Esophagus mucosa (tissue), 1 donor: ENCODE data around the gene PRADC1. TPM values are rescaled to one million over a fixed set of nuclear protein-coding genes. Genes with fewer than 3 reads are reported as not detected.

Experiments
- ATAC-seq: fragments of 200-7000 bp; cut with Tn5 transposase; one replicate; pipeline ENCODE4 v1.9.1; 2020
- total RNA-seq: library from RNA; stranded (reverse); gene quantifications from one replicate; pipeline ENCODE4 v1.2.4, GENCODE V29; 2023
- donor health status: DM: yes; HTN: yes; CAD: no.

PRADC1 gene
- total RNA-seq, 1 donor from 2014 or later: 19.0 TPM

DNA sequence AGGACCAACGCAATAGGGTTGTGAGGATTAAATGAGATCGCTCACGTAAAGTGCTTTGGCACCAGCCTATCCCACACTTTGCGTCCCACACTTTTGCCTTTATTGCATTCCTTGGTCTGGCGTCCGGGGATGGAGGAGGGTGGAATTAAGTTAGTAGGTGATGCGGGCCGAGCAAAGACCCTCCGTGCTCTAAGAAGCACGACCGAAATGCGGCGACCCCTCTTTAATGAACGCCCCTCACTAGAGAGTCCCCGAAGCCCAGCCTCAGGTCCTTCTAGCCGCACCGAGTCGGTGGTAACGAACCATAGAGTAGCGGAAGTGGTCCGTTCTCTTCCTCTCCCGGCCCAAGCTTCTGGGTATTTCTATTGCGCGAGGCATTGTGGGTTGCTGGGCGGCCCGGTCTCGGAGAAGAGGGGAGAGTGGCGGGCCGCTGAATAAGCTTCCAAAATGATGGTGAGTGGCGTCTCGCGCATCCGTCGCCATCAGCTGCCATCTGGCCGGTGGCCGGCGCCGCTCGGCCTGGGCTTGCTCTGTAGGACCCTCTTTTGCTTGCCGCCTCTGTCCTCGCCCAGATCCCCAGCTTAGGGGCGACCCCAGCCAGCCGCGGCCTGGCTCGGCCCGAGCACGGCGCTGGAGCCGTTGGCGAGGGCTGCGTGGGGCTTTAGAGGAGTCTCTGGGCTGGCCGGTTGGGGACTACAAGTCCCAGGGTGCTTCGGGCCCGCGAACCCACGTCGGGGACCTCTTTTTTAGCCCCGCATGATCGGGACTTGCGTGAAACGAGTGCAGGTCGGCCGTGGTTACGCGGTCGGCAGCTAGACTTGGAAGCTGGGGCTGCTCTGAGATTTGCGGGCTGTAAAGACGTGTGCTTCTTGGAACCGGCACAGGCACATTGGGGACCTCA is 1.1 kb upstream of the PRADC1 start, which contains the start of gene CCT7:
Gene CCT7 (plus strand): TSS at position 377 of the 901 bp plus-strand sequence. CDS start 71 bp downstream, at position 448.
- ATAC-seq: peak; percentile 81

DNA sequence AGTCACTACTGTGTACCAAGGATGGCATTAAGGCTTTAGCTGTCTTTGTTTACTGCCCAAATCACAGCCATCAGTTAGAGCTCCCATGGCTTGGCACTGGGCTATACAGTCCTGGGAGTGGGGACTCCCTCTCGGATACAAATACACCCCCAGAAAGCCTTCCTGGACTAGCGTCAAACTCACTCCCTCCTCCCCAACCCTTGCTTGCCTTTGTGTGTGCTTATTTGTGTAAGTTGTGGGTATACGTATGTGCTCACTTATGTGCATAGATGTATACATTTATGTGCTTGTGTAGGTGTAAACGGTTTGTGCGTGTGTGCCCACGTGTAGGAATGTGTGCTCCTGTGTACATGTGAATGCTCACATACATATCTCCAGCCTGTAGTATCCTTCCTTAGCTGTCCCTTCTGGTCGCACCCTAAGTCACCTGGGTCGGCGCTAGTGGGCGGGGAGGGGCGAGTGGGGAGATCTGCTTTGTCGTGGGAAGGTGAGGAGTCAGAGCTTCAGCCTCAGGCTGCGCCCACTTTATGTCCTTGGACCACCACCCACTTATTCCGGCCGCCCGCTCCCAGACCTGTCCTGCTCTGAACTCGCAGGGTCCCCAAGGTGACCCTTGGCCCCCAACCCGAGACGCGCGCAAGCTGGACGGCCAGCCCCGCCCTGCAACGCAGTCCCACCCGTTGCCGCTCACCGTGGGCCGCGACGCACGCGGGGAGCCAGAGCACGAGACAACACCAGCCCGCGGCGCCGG is 461 bp downstream of the PRADC1 start:
- ATAC-seq: peak; percentile 14

DNA sequence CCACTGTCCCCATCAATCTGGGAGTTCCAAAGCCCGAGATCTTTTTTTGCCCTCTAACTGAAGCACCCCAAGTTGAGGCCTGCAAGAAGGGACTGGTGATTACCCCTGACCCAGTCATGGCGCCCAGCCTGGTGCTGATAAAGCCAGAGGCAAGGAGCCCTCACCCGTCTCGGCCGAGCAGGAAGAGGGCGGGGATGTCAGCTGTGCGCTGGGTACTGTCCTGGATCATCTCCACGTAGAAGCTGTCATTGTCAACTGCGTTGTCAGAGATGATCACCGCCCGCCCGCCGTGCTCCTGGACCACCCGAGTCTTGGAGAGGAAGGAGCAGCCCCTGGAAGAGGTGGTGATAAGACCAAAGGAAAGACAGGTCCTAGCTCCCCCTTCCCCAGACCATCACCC is 4.4 kb downstream of the PRADC1 start:
- ATAC-seq: no peak

- ATAC-seq: no peak
Measured at GRCh38 chr2:73227086-73227485, 6.0 kb downstream of the PRADC1 start.

DNA sequence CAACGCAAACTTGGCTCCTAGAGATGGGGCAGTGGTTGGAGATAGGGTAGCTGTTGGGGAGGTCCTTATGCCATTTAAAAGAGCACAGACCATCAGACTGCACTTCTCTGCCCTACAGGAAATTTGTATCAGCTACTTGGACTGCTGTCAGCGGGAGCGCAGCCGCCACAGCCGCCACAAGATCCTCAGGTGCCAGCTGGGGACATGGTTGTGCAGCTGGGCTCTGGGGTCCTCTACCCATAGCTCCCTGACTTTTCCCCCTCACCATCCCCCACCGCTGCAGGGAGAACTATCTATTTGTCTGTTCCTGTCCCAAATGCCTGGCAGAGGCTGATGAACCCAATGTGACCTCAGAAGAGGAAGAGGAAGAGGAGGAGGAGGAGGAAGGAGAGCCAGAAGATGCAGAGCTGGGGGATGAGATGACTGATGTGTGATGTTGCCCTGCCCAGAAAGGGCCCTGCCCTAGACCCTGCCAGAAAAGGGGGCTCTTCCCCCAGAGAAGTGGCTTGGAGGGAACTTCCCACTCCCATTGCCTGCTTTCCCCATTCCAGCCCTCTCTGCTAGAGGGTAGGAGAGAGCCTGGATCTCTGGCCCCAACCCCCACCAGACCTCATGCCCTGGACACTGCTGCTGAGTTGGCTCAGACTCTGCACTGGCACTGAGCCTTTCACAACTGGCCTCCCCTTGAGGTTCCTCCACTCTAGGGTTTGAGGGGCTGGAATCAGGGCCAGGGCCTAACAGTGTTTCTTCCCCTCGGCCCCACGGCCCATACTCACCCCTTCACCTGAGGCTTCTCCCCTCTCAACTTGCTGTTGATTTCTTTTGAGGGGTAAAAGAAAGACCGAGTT is 7.3 kb downstream of the PRADC1 start:
- ATAC-seq: no peak

DNA sequence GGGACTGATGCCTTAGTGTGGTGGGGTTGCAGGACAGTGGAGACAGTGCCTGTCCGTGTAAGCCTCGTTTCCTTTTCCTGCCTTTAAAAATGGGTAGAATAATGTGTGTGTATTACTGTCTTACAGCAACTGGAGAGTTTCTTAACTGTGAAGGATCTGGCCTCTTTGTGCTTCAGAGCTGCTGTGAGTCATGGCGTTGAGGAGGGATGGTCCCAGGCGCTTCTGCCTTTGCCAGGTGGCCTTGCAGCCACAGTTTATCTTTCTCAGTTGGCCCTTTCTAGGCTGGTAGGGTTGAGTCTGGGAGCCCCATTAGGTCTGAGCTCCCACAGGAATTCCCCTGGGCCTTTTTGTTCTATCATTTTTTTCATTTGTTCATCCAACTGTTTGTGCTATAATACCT is 9.2 kb downstream of the PRADC1 start:
- no peak for ATAC-seq

- no peak for ATAC-seq
Measured at GRCh38 chr2:73218298-73218697, 14.7 kb downstream of the PRADC1 start.

- no peak for ATAC-seq
Measured at GRCh38 chr2:73217826-73218225, 15.2 kb downstream of the PRADC1 start.

GRCh38 chr2:73217160-73217559 is 15.9 kb downstream of the PRADC1 start:
- no peak for ATAC-seq

DNA sequence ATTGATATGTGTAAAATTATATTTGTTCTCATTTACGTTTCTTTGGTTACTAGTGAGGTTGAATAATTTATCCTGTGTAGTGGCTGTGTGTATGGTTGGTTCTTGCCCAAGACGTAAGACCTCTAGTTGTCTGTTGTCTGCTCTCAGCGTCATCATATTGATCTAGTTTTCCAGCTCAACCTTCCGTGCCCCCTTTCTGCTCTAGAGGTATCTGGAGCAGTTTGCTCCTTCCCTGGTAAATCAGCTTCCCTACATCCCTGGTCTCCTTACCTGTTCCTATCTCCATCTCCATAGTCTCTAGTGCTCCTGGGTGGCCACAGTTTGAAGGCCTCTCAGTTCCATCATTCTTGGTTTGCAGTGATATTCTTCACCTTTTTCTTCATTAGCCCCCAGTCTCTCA is 17.8 kb downstream of the PRADC1 start:
- ATAC-seq: no peak

DNA sequence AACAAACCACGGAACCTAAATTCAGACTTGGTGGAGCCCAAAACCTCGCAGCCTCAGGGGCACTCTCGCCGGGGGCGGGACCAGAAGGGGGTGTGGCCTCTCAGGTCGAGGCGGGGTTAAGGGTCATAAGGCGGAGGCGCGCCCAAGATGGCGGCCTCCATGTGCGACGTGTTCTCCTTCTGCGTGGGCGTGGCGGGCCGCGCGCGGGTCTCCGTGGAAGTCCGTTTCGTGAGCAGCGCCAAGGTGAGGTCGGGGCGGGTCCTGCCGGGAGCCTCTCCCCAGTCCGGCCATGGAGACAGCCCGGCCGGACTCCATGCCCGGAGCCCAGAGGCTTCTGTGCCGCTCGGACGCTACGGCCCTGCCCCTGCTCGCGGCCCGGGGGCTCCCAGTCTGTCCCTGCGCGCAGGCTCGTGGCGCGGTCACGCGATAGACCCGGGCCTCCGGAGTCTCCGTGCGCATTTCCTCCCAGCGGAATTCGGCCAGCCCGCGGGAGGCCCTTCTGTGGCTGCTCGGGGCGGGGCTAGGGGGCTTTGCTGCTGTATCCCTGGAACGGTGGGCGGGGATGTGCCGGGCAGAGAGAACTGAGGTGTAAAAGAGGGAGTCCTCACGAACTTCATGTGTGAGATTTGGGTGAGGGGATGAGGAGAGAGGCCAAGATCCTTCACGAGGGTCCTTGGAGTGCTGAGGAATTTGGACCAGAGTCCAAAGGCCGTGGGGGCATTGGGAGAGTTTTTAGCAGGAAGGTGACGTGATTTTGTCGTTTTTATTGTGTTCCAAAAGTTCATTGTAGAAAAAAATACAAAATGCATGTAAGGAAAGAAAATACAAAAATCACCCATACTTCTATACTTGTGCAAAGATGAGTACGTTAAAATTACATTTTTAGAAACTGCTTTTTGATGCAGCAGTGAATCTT is 18.7 kb downstream of the PRADC1 start, which contains the start of gene SMYD5:
Gene SMYD5 (plus strand): TSS at position 126 of the 916 bp plus-strand sequence. CDS start 22 bp downstream, at position 148.
- ATAC-seq: peak; percentile 91

DNA sequence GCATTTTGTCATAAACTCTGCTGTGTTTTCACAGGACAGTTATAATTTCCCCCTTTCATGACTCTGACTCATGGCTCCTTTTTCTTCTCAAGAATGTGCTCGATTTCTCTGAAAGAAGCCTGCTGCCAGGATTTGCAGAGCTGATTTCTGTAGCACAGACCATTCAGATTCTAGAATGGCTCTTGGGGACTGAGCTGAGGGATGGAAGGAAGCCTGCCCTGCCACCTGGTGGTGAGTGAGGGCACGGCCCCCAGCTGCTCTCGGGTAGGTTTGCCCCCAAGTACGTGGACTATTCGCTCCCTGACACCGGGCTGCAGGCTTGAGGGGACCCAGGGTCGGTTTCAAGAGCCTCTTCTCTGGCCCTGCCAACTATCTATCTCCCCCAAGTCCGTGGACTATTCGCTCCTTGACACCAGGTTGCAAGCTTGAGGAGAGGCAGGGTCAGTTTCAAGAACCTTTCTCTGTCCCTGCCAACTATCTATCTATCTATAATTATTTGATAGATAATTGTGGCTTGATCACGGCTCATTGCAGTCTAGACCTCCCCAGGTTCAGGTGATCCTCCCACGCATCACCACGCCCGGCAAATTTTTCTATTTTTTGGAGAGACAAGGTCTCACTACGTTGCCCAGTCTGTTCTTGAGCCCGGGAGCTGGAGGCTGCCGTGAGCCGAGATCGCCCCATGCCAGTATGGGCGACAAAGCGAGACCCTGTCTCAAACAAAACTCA is 20.4 kb downstream of the PRADC1 start:
- ATAC-seq: peak; percentile 76

- no peak for ATAC-seq
Measured at GRCh38 chr2:73212098-73212447, 21.0 kb downstream of the PRADC1 start.

GRCh38 chr2:73210696-73211095 is 22.3 kb downstream of the PRADC1 start:
- ATAC-seq: no peak

DNA sequence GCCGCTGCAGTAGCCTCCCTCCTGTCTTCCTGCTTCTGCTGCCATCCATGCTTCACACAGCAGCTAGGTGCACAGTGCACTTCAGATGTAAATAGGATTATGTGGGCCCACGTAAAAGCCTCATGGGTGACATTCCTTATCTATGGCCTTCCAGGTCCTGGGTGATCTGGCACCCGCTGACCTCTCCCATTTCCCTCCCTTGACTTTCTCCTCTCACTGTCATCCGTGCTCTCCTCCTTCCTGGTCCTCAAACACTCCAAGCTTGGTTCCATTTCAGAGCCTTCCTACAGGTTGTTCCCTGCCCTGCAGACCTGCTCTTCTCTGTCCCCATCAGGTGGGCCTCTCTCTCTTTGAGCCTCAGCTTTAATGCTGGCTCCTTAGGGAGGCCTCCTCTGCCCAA is 23.0 kb downstream of the PRADC1 start:
- ATAC-seq: no peak

GRCh38 chr2:73208258-73208657 is 24.8 kb downstream of the PRADC1 start:
- ATAC-seq: no peak

- no peak for ATAC-seq
Measured at GRCh38 chr2:73205611-73206010, 27.4 kb downstream of the PRADC1 start.

DNA sequence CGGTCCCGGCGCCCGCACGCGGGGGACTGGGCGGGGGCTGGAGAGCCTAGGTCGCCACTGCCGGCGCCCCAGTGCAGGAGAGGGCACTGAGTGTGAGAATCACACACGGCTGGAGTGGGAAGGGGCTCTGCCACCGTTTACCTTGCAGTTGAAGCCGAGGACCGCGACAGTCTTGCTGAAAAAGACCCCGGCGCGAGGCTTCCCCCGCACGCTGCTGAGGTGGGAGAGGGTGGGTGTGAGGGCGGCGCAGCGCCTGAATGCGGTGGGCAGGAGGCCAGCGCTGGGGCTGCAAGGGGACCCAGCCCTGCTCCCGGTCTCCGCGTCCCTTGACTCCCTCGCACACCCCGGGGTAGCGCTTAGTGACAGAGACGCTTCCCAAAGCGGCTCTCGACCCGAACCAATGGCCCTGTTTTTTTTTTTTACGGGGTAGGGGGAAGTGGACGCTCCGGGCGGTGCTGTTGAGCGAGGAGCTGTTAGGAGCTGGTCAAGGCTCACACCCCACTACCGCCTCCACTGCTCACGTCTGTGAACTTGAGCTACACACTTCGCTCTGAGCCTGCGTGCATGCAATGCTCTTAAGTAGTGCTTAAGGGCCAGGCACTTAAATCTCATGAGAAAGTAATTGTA is 29.9 kb downstream of the PRADC1 start:
- ATAC-seq: peak; percentile 17

- peak; percentile 45 for ATAC-seq
Measured at GRCh38 chr2:73202156-73203054, 30.6 kb downstream of the PRADC1 start, which contains the start of gene NOTO. TSS of gene NOTO (plus strand) at chr2:73202574. CDS start at chr2:73202667, 93 bp downstream.
